ENCODE data around the gene IFNL1. TPM values are rescaled to one million over a fixed set of nuclear protein-coding genes. Genes with fewer than 3 reads are reported as not detected.
"Not testable (repeated sequence)": the region's sequence is repeated elsewhere in the genome, so short reads cannot be mapped to it uniquely, and the experiment has no call there.

IFNL1 gene
- total RNA-seq: not detected in 2 replicates

DNA sequence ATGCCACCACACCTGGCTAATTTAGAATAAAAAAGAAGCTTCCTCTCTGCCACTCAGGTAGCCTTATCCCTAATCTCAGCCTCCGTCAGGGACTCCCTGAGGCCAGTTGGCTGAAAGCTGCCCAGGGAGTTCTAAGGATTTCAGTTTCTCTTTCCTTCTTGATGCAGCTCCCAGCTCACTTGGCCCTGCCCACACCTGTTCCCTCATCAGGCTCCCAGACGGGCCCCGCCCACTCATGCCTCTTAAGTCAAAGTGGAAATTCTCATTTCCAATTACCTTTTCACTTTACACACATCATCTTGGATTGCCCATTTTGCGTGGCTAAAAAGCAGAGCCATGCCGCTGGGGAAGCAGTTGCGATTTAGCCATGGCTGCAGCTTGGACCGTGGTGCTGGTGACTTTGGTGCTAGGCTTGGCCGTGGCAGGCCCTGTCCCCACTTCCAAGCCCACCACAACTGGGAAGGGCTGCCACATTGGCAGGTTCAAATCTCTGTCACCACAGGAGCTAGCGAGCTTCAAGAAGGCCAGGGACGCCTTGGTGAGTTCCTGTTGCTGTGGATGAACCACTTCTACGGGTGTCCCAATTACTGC is at the start of gene IFNL1:
TSS of gene IFNL1 (plus strand) at position 353 of the 591 bp plus-strand sequence. CDS start at position 368, 15 bp downstream.
- intact Hi-C loops (cut with micrococcal nuclease): no loop called here

DNA sequence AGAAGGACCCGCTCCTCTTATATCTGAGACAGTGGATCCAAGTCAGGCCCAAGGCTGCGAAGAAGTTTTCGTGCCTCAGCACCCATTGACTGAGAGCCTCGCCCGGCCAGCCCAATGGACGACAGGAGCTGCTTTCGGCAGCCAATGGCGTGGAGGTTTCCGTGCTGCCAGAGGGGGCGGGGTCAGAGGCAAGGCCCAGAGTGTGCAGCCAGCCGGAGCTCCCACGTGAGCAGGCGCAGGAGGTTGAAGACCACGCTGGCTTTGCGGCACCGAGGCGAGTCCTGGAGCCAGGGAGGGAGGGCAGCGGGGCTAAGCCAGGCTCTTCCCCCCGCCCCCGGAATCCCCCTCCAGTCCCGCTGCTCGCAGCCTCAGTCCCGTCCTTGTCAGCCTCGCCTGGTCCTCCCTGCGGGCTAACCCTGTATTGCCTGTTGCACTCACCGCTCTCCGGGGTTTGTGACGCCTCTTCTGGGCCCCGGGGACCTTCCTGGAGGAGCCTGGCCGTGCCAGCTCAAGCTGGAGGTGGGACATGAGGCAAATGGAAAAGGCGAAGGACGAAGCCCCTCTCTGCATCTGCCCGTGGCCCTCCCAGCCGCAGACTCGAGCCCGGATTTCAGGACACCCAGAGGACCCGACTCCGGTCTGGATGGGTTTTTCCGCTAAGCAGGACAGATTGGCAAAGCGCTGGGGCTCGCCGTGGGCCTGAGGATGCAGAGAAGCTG is 49.1 kb upstream of the IFNL1 start:
- intact Hi-C loops (cut with micrococcal nuclease): no loop called here

DNA sequence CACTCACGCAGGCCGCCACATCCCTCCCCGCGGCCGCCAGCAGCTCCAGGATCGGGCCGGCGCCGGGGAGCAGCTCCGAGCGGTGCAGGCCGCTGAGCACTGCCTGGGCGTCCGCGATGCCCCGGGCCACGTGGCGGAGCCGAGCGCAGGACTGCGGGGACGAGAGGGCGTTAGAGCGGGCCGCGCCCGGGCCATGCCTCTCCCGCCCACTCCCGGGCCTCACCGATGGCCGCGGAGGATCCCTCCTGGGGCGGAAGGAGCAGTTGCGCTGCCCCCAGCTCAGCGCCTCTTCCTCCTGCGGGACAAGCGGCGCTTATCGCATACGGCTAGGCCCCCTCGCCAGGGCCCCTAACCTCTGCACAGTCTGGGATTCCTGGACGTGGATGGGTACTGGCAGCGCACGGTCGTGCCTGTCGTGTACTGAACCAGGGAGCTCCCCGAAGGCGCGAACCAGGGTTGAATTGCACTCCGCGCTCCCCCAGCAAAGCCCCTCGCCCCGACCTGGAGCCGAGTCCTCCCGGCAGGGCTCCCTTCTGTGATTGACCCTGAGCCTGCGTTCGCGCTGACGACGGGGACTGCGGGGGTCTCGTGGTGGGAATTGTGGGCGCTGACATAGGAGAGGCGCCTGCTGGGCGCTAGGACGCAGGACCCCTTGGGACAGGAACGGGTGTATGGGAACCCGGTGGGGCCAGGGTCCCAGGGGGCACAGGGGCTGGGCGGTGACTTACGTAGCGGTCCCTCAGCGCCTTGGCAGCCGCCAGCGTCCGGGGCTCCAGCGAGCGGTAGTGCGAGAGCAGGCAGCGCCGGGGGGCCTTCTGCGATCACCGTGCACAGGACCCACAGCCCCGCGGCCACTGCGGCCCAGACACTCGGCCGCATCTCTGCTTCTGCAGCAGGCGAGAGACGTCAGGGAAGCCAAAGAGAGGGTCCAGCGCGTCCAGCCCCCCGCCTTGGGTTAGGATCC is 48.2 kb upstream of the IFNL1 start:
- intact Hi-C loops (cut with micrococcal nuclease): no loop called here

DNA sequence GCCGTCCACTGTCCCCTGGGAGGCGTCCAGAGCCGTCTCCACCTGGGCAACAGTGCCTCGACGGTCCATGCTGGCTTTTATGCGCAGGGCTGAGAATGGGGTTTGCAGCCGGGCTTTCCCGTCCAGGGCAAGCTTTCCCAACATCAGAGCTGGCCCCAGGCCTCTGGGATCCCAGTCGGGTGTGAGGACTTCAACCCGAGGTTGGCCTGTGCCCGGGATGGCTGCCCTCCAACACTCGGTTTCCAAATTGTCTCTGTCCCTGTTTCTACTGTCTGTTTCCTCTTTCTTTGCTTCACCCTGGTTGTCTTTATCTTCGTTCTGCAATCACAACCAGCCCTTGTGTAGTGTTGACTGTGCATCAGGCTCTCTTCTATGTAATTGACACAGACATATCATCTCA is 47.4 kb upstream of the IFNL1 start, which contains the start of gene IFNL4:
TSS of gene IFNL4 (minus strand) at position 51 of the 400 bp plus-strand sequence.
- intact Hi-C loops (cut with micrococcal nuclease): no loop called here

DNA sequence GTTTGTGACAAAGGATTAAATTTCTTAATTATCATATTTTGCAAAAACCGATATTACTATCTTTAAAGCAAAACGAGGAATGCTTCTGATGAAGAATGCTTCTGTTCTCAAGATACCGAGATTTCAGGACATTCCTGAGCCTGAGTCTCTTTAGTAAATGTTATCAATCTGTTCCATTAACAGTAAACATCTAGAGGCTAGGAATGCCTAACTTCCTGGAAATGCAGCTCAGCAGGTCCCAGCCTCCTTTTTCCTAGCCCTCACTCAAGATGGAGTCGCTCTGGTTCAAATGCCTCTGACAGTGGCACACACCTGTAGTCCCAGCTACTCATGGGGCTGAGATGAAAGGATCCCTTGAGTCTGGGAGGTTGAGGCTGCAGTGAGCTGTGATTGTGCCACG is 45.1 kb upstream of the IFNL1 start:
- intact Hi-C loops (cut with micrococcal nuclease): no loop called here

DNA sequence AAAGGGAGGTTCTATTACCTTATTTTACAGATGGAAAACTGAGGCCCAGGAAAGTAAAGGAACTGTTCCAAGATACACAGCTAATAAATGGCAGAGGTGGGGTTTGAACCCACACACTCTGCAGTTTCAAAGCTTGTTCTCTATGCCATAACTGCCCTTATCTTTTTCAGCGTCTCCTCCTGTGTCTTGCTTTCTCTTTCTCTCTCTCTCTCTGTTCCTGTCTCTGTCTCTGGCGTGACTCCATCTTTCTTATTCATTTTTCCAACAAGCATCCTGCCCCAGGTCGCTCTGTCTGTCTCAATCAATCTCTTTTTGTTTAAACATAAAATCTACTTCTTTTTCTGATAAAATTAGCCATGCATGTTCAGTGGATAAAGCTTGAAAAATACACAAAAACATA is 44.4 kb upstream of the IFNL1 start:
- intact Hi-C loops (cut with micrococcal nuclease): no loop called here

DNA sequence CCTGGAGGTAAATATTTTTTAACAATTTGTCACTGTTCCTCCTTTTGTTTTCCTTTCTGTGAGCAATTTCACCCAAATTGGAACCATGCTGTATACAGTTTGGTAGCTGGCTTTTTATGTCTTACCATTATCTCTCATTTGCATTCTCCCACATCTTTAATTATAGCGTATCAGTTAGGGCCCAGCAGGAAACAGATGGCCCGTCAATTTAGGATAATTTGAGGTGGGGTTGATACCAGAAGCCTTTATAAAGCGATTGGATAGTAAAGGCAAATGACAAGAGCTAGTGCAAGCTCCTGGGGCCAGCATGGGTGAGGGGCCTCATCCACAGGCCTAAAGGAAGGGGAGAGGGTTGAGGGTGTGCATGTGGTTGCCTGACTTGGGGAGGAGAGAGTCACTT is 43.7 kb upstream of the IFNL1 start:
- intact Hi-C loops (cut with micrococcal nuclease): no loop called here

DNA sequence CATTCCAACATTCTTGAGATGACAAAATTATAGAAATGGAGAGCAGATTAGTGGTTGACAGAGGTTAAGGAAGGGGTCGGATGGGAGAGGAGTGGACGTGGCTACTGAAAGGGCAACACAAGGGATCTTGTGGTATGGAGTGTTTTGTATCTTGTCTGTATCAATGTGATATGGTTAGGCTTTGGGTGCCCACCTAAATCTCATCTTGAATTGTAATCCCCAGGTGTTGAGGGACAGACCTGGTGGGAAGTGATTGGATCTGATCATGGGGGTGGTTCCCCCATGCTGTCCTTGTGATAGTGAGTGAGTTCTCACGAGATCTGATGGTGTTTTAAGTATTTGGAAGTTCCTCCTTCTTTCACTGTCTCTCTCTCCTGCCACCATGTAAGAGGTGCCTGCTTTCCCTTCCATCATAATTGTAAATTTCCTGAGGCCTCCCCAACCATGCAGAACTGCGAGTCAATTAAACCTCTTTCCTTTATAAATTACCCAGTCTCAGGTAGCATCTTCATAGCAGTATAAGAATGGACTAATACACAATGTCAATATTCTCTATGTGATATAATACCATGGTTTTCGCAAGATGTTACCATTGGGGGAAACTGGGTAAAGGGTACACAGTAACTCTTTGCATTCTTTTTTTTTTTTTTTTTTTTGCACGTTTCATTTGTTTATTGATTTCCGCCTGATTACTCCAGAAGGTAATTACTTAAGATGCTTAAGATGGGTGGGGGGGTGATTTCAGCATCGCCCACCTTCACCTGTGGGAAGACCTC is 42.6 kb upstream of the IFNL1 start:
- intact Hi-C loops (cut with micrococcal nuclease): no loop called here

DNA sequence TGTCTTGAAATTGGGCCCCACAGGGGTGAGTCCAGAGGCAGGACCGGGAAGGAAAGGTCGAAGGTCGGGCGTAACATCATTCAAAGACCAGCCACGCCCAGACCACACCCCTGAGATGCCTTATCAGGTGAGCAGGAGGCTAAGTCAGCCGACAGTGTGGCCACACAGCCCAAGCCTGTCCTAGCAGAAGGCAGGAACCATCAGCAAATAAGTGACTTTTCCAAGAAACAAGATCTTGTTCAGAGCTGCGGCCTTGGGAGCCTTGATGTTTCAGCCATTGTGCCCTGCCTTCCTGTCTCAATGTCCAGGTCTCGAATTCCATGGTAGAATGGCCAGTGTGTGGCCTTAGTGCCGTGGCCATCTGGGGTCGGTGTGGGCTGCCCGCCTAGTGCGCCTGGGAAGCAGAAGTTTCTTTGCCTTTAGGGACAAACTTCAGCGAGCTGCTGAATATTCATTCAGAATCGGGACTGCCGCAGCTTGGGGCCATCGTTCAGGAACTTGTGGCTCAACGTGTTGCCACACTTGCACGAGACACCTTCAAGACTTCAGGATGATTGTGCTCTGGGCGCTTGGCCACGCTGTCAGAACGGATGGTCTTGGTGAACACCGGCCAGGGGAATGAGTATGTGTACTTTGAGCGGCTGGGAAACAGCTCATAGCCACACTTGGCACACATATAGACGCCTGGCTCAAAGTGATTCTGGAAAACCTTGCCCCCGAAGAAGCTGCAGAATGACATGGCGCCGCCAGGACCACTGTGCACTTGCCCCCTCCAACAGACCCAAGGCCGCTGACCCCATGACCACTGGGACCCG is 41.5 kb upstream of the IFNL1 start:
- intact Hi-C loops (cut with micrococcal nuclease): no loop called here

DNA sequence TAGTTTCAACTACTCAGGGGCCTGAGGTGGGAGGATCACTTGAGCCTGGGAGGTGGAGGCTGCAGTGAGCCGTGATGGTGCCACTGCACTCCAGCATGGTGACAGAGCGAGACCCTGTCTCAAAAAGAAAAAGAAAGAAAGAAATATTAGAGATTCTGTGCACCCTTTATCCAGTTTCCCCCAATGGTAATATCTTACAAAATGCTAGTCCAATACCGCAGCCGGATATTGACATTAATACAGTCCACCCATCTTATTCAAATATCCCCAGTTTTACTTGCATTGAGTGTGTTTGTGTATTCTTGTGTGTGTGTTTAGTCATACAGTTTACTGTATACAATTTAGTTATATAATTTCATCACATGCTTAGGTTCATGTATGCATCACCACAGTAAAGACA is 39.0 kb upstream of the IFNL1 start:
- intact Hi-C loops (cut with micrococcal nuclease): no loop called here

DNA sequence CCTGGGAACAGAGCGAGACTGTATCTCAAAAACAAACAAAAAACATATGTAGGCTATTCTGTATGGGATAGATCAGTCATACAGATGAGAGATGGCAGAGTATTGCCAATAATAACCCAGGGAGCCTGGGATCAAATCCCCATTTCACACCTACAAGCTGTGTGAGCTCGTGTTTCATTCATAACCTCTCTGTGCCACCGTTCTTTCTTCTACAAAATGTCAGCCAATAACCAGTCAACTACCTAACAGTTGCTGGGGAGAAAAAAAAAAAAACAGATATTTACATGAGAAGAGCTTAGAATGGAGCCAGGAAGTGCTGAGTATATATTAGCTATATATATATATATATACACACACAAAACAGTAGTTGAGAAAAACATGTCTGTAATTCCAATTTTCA is 34.5 kb upstream of the IFNL1 start:
- intact Hi-C loops (cut with micrococcal nuclease): no loop called here

DNA sequence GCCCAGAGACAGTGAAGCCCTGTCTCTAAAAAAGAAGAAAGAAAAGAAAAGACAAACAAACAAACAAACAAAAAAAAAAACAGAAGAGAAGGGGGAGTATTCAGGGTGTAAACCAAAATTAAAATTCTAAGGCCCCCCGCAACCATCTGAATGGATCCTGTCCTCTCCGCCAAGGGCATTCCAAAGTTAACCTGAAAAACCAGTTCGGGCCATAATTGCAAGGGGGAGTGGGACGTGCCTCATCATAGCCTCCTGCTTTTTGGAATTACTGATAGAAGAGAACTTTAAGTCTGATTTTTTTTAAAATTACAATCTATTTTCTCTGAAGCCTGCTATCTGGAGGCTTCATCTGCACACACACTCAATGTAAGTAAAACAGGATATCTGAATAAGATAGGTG is 33.7 kb upstream of the IFNL1 start:
- intact Hi-C loops (cut with micrococcal nuclease): no loop called here

DNA sequence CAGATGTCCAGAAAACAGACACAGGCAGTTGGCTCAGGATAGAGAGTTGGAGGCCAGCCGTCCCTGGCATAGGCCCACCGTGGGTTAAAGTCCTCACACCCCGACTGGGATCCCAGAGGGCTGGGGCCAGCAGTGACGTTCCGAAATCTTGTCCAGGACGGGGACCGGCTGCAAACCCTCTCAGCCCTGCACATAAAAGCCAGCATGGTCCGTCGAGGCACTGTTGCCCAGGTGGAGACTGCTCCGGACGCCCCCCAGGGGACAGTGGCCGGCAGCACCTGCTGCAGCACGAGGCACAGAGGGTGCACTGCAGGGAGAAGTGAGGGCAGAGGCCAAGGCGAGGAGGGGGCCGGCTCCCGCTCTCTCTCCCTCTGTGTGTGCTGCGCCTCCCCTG is 32.3 kb upstream of the IFNL1 start:
- intact Hi-C loops (cut with micrococcal nuclease): no loop called here

DNA sequence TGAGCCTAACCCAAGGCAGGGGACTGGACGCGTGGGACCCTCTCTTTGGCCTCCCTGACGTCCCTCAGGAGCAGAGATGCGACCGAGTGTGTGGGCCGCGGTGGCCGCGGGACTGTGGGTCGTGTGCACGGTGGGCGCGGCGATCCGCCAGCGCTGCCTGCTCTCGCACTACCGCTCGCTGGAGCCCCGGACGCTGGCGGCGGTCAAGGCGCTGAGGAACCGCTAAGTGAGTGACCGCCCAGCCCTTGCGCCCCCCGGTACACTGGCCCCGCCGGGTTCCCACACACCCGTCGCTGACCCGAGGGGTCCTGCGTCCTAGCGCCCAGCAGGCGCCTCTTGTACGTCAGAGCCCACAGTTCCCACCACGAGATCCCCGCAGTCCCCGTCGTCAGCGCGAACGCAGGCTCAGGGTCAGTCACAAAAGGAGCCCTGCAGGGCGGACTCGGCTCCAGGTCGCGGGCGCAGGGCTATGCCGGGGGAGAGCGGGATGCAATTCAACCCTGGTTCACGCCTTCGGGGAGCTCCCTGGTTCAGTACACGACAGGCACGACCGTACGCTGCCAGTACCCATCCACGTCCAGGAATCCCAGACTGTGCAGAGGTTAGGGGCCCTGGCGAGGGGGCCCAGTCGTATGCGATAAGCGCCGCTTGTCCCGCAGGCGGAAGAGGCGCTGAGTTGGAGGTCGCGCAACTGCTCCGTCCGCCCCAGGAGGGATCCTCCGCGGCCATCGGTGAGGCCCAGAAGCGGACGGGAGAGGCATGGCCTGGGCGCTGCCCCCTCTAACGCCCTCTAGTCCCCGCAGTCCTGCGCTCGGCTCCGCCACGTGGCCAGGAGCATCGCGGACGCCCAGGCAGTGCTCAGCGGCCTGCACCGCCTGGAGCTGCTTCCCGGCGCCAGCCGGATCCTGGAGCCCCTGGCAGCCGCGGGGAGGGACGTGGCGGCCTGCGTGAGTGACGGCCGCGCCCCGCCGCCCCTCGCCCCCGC is 31.6 kb upstream of the IFNL1 start:
- intact Hi-C loops (cut with micrococcal nuclease): no loop called here

DNA sequence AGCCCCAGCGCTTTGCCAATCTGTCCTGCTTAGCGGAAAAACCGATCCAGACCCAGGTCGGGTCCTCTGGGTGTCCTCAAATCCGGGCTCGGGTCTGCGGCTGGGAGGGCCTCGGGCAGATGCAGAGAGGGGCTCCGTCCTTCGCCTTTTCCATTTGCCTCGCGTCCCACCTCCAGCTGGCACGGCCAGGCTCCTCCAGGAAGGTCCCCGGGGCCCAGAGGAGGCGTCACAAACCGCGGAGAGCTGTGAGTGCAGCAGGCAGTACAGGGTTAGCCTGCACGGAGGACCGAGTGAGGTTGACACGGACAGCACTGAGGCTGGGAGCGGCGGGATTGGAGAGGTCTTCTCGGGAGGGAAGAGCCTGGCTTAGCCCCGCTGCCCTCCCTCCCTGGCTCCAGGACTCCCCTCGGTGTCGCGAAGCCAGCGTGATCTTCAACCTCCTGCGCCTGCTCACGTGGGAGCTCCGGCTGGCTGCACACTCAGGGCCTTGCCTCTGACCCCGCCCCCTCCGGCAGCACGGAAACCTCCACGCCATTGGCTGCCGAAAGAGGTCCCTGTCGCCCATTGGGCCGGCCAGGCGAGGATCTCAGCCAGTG is 30.8 kb upstream of the IFNL1 start:
- intact Hi-C loops (cut with micrococcal nuclease): no loop called here

DNA sequence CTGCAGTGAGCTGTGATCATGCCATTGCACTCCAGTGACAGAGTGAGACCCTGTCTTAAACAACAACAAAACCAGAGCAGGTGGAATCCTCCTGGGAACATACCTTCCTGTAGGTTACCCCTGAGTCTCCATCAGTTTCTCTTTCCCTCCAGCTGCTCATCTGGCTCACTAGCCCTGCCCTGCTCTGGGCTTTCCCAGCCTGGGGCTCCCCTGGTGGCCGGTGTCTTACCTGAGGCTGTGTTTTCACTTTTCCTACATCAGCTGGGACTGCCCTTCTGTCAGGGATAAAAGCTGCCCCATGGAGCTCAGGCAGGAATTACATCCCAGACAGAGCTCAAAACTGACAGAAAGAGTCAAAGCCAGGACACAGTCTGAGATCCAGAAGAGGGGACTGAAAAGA is 28.1 kb upstream of the IFNL1 start, which contains the start of gene IFNL2:
TSS of gene IFNL2 (plus strand) at position 312 of the 400 bp plus-strand sequence. CDS start 173 bp downstream, outside the sequence.
- intact Hi-C loops (cut with micrococcal nuclease): not testable (repeated sequence)

DNA sequence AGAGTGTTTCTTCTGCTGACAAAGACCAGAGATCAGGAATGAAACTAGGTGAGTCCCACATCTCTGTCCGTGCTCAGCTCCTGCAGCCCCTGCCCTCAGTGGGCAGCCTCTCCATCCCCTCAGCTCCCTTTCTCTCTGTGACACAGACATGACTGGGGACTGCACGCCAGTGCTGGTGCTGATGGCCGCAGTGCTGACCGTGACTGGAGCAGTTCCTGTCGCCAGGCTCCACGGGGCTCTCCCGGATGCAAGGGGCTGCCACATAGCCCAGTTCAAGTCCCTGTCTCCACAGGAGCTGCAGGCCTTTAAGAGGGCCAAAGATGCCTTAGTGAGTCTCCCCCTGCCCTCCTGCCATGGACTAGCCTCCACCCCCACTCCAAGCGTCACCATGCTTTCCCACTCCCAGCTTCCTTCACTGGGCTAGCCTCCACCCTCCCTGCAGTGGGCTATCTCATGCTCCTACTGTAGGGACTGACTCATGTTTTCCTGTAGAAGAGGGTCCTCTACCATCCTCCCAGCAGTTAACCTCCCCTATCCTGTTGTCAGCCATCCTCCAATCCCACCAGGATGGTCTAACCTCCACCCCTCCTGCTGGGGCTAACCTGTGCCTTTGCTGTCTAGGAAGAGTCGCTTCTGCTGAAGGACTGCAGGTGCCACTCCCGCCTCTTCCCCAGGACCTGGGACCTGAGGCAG is 27.5 kb upstream of the IFNL1 start:
- intact Hi-C loops (cut with micrococcal nuclease): not testable (repeated sequence)

DNA sequence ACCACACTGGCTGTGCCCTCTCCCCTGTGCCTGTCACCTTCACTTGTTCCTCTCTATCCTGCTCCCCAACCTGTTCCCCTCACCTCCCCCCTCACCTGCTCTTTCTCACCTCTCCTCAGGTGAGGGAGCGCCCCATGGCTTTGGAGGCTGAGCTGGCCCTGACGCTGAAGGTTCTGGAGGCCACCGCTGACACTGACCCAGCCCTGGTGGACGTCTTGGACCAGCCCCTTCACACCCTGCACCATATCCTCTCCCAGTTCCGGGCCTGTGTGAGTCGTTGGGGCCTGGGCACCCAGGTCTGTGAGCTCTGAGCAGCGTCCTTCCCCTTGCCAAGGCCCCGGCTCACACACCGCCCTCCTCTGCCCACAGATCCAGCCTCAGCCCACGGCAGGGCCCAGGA is 26.8 kb upstream of the IFNL1 start:
- intact Hi-C loops (cut with micrococcal nuclease): not testable (repeated sequence)

All from T-helper 1 cell treated with Interleukin-12 subunit alpha and Interleukin-12 subunit beta and Interleukin-4 antibody, amounts not matched to agents 30 ng/mL and 1 ng/mL, for 36 hours (primary cell).